Activated naive CD4-positive, alpha-beta T cell treated with anti-CD3 and anti-CD28 coated beads, Interleukin-2, amount 50 U/mL, for 72 hours (primary cell): Measurements from ENCODE around the gene HBZ. TPM values are rescaled to one million over a fixed set of nuclear protein-coding genes. Genes with fewer than 3 reads are reported as not detected.
"Not testable (repeated sequence)": the region's sequence is repeated elsewhere in the genome, so short reads cannot be mapped to it uniquely, and the experiment has no call there.

Experiments used
- ATAC-seq, 2 donors: fragments of 150-1000 bp; cut with Tn5 transposase; 2 replicates each; pipeline ENCODE4 v1.10.0; 2021; ENCODE audit warnings: mild to moderate bottlenecking in 2 of 2, moderate library complexity in 2 of 2
- DNase-seq, 2 donors: peaks; one replicate each; pipeline ENCODE4 v3.0.0; 2021 to 2022; ENCODE audit warnings: low spot score in 2 of 2
- H3K27ac Mint-ChIP-seq, 2 donors: one replicate each; pipeline ENCODE4 v1.8.0; 2022; ENCODE audit warnings: mild to moderate bottlenecking in 2 of 2, mixed read lengths in 2 of 2
- H3K36me3 Mint-ChIP-seq, 2 donors: one replicate each; pipeline ENCODE4 v1.8.0; 2022; ENCODE audit warnings: mixed read lengths in 2 of 2
- H3K9me3 Mint-ChIP-seq, 2 donors: one replicate each; pipeline ENCODE4 v1.8.0; 2022; ENCODE audit warnings: mixed read lengths in 2 of 2
- total RNA-seq, 2 donors: library from RNA; stranded (reverse); gene quantifications; one replicate each; pipeline ENCODE4 v1.2.3, GENCODE V29; 2022

HBZ gene
- total RNA-seq, 2 donors from 2014 or later = not detected

DNA sequence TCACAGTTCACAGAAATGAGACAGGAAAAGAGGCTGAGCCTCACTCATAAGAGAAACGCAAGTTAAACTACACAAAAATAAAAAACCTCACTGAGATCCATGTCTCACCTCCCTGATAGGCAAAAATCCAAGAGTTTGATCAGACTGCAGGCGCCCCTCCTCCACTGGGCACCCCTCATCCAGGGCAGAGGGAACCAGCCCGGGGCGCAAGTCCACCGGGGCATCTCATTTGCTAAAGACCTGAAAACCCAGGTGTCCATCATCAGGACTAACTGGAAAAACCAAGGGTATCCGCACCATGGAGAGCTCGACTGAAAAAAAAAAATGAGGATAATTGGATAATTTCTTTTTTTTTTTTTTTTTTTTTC lies 2.6 kb downstream of the HBZ start:
- no peak for ATAC-seq
- Mint-ChIP-seq H3K9me3 (no peaks in the 10 kb centered on the region), H3K27ac (no peak overlapping the region), H3K36me3 (no peaks in the 10 kb centered on the region)
- DNase-seq = no peak

DNA sequence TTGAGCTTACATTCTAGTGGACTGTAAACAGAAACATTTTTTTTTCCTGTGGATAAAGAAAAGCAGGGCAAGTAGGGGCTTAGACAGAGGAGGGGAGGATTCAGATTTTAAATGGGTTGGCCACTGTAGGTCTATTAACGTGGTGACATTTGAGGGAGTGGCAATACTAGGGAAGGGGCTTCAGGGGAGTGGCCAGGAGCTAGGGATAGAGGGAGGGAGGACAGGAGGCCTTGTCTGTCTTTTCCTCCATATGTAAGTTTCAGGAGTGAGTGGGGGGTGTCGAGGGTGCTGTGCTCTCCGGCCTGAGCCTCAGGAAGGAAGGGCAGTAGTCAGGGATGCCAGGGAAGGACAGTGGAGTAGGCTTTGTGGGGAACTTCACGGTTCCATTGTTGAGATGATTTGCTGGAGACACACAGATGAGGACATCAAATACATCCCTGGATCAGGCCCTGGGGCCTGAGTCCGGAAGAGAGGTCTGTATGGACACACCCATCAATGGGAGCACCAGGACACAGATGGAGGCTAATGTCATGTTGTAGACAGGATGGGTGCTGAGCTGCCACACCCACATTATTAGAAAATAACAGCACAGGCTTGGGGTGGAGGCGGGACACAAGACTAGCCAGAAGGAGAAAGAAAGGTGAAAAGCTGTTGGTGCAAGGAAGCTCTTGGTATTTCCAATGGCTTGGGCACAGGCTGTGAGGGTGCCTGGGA lies 6.8 kb downstream of the HBZ start:
- DNase-seq (no peak), ATAC-seq (no peak)
- Mint-ChIP-seq H3K27ac (no peak overlapping the region), H3K36me3 (no peaks in the 10 kb centered on the region), H3K9me3 (no peaks in the 10 kb centered on the region)

DNA sequence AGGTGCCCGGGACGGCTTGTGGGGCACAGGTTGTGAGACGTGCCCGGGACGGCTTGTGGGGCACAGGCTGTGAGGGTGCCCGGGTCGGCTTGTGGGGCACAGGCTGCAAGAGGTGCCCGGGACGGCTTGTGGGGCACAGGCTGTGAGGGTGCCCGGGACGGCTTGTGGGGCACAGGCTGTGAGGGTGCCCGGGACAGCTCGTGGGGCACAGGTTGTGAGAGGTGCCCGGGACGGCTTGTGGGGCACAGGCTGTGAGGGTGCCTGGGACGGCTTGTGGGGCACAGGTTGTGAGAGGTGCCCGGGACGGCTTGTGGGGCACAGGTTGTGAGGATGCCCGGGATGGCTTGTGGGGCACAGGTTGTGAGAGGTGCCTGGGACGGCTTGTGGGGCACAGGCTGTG lies 7.8 kb downstream of the HBZ start:
- not testable (repeated sequence) for DNase-seq, H3K36me3 Mint-ChIP-seq, ATAC-seq, H3K27ac Mint-ChIP-seq, H3K9me3 Mint-ChIP-seq

DNA sequence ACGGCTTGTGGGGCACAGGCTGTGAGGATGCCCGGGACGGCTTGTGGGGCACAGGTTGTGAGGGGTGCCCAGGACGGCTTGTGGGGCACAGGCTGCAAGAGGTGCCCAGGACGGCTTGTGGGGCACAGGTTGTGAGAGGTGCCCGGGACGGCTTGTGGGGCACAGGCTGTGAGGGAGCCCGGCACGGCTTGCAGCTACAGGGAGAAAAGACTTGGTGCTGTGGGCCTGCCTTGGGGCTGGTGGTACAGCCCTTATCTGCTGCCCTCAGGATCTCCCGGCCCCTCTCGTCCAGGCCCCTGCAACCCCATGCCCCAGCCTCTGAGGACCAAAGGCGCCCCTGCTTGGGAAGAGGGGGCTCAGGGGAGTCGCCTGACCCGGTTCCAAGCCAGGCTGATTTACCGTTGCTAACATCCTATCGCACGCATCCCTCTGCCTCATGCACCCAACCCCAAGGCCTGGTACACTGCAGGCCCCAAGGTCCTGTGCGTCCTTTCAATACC lies 8.3 kb downstream of the HBZ start:
- Mint-ChIP-seq H3K9me3 (no peaks in the 10 kb centered on the region), H3K36me3 (no peaks in the 10 kb centered on the region), H3K27ac (no peak overlapping the region)
- DNase-seq (no peak), ATAC-seq (no peak)

DNA sequence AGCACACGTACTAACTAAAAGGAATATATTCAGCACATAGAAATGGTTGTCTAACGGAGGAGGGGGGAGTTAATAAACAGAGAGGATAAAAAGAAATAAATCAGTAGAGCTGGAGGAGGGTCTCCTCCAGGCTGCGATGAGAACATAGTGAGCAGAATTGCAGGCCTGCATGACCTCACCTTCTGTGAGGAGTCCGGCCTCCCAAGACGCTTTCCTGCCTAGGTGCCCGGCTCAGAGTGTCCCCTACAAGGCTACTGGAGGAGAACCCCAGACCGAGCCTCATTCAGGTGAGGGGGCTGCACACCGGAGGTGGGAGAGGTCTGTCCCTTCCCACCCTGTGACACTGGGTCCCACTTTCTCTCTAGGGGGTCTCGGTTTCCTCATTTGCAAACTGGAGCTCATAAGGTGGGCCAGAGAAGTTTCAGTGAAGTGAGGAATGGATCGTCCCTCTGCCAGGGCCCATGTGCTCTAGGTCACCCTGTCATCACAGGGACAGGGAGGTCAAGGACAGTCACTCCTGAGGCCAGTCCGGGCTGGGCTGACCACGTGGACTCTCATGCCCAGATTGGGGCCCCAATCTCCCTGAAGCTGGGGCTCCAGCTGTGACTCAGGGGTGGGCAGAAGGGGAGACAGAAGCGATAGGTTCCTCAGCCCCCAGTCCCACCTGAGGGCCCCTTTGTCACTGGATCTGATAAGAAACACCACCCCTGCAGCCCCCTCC lies 10.0 kb downstream of the HBZ start:
- Mint-ChIP-seq H3K9me3 (no peaks in the 10 kb centered on the region), H3K36me3 (no peaks in the 10 kb centered on the region), H3K27ac (no peak overlapping the region)
- ATAC-seq = no peak
- DNase-seq = no peak

DNA sequence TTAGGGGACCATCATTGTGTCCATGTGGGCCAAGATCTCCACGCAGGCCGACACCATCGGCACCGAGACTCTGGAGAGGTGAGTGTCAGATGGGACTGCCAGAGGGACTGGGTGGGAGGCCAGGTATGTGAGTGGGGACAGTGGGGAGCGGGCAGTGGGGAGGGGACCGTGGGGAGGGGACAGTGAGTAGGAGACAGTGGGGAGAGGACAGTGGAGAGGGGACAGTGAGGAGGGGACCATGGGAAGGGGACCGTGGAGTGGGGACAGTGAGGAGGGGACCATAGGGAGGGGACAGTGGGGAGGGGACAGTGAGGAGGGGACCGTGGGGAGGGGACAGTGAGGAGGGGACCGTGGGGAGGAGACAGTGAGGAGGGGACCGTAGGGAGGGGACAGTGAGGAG lies 10.7 kb downstream of the HBZ start:
- H3K27ac Mint-ChIP-seq, H3K9me3 Mint-ChIP-seq, DNase-seq, H3K36me3 Mint-ChIP-seq, ATAC-seq: not testable (repeated sequence)

DNA sequence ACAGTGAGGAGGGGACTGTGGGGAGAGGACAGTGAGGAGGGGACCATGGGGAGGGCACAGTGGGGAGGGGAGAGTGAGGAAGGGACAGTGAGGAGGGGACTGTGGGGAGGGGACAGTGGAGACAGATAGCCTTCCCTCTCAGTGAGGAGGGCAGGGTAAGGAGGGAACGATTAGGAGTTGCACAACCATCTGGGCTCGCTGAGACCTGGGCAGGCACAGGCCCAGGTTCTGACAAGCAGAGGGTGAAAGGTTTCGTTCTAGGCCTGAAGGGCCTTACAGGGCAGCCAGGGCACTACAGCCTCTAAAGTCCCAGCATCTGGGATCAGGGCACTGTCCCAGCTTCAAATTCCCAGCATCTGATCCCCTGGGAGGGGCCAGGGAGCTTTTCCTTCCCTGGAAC lies 11.3 kb downstream of the HBZ start:
- ATAC-seq, H3K27ac Mint-ChIP-seq, H3K36me3 Mint-ChIP-seq, DNase-seq, H3K9me3 Mint-ChIP-seq: not testable (repeated sequence)

DNA sequence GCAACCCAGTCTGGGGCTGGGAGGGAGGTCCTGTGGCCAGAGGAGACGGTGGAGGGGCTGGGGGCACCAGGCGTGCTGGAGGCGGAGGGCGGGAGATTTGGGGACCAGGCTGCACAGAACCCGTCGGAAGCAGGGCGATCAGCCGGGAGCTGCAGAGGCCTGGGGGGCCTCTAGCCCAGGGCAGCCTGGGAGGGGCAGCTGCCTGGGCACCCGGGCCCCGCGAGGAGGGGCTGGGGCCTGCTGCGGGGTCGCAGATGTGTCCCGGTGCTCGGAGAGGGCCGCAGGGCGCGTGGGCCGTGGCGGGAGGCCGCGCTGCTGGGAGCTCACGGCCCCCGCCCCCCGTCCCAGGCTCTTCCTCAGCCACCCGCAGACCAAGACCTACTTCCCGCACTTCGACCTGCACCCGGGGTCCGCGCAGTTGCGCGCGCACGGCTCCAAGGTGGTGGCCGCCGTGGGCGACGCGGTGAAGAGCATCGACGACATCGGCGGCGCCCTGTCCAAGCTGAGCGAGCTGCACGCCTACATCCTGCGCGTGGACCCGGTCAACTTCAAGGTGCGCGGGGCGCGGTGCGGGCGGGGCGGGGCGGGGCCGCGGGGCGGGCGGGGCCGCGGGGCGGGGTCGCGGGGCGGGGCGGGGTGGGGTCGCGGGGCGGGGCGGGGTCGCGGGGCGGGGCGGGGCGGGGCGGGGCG lies 11.8 kb downstream of the HBZ start:
- not testable (repeated sequence) for DNase-seq, H3K36me3 Mint-ChIP-seq, H3K9me3 Mint-ChIP-seq, H3K27ac Mint-ChIP-seq
- peak; percentile 41 to 67 for ATAC-seq

DNA sequence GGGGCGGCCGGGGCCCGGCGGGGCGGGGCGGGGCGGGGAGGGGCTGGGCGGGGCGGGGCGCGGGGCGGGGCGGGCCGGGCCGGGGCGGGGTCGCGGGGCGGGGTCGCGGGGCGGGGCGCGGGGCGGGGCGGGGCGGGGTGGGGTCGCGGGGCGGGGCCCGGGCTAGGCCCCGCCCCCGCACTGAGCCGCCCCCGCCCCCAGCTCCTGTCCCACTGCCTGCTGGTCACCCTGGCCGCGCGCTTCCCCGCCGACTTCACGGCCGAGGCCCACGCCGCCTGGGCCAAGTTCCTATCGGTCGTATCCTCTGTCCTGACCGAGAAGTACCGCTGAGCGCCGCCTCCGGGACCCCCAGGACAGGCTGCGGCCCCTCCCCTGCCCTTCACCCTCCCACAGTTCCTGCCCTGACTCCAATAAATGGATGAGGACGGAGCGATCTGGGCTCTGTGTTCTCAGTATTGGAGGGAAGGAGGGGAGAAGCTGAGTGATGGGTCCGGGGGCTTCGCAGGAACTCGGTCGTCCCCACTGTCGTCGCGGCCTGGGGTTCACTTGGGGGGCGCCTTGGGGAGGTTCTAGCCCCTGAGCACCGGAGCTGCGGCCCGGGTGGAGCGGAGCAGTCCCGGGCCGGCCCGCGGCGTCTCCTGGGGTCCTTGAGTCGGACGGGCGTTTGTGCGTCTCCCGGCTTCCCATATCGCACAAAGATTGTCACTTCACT lies 12.5 kb downstream of the HBZ start:
- ATAC-seq = peak in 1 of 2 donors; percentile 39
- H3K36me3 Mint-ChIP-seq = no peaks in the 10 kb centered on the region

DNA sequence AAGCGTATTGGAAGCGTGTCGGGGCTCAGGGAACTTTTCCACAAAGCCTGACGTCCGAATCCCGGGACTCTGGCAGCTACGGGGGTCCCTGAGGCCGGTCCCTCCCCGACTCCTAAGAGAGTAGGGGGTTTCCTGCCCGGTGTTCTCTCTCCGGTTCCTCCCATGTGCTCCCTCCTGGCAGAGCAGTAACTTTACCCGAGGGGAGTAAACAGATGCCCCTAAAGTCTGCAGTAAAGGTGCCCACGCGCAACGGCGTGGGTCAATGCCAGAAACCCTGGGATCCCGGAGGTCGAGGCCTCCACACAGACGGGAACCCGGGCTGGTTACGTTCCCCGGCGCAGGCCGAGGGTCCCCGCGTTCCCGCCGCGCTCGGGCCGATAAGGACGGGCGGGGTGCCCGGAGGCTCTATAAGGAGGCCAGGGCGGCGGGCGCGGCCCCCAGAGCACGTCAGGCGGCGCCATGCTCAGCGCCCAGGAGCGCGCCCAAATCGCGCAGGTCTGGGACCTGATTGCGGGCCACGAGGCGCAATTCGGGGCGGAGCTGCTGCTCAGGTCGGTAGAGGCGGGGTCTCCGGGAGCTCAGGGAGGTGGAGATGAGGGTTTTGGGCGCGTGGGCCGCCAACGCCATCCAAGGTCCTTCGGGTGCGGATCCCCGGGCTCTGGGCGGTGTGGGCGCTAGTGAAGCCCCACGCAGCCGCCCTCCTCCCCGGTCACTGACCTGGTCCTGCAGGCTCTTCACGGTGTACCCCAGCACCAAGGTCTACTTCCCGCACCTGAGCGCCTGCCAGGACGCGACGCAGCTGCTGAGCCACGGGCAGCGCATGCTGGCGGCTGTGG lies 13.3 kb downstream of the HBZ start, which contains the start of gene HBM:
HBM (plus strand) TSS at position 440 of the 836 bp plus-strand sequence; CDS start at position 460, 20 bp downstream.
- Mint-ChIP-seq H3K9me3 (no peaks in the 10 kb centered on the region), H3K27ac (no peak within 1 kb of the TSS), H3K36me3 (no peaks in the 10 kb centered on the region)
- DNase-seq = no peak
- peak in 1 of 2 donors; percentile 20 for ATAC-seq

More for the DNA sequence above, 12.5 kb downstream of the HBZ start:
- no peak for DNase-seq
- Mint-ChIP-seq H3K27ac (no peak overlapping the region), H3K9me3 (no peaks in the 10 kb centered on the region)

DNA sequence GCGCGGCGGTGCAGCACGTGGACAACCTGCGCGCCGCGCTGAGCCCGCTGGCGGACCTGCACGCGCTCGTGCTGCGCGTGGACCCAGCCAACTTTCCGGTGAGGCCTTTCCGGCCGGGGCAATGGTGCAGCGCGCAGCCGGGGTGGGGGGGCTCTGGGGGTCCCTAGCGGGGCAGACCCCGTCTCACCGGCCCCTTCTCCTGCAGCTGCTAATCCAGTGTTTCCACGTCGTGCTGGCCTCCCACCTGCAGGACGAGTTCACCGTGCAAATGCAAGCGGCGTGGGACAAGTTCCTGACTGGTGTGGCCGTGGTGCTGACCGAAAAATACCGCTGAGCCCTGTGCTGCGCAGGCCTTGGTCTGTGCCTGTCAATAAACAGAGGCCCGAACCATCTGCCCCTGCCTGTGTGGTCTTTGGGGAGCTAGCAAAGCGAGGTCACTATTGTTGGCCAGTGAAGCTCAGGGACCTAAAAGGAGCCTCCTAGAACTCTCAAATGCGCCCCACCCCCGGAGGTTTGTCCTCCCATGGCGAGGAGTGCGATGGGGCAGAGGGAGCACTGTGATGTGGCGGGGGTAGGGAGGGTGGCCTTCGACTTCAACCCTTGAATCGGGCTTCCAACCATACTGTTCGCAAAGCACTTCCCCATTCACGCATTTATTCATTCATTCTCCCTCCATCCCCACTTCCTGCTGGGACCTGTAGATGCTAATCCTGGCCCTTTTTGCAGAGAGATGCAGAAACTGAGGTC lies 14.1 kb downstream of the HBZ start:
- Mint-ChIP-seq H3K9me3 (no peaks in the 10 kb centered on the region), H3K27ac (no peak overlapping the region), H3K36me3 (no peaks in the 10 kb centered on the region)
- ATAC-seq (no peak), DNase-seq (no peak)

DNA sequence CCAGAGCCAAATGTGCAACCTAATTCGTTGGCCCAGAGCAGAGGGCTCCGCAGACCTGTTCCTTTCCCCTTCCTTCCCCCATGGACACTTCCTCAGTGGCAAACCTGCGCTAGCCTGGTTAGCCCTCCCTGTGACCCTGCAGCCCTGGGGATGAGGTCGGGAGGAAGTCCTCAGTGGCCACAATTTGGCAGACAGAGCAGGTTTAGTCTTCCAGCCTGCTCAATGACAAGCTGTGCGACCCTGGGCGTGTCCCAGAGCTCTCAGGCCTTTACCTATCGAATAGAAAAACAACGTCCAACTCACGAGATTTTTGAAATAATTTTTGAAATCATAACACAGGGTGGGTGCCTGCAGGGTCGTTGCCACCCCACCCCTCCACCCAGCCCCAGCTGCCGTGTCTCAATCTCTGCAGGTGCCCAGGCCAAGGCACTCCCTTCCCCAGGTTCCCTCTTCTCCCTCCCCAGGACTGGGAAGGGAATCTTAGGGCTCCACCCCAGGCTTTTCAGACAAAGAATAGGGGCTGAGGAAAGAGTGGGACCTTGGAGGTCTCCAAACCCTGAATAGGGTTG lies 14.8 kb downstream of the HBZ start:
- ATAC-seq (no peak), DNase-seq (no peak)
- H3K9me3 Mint-ChIP-seq = no peaks in the 10 kb centered on the region
- no peaks in the 10 kb centered on the region for H3K36me3 Mint-ChIP-seq
- H3K27ac Mint-ChIP-seq = no peak overlapping the region

DNA sequence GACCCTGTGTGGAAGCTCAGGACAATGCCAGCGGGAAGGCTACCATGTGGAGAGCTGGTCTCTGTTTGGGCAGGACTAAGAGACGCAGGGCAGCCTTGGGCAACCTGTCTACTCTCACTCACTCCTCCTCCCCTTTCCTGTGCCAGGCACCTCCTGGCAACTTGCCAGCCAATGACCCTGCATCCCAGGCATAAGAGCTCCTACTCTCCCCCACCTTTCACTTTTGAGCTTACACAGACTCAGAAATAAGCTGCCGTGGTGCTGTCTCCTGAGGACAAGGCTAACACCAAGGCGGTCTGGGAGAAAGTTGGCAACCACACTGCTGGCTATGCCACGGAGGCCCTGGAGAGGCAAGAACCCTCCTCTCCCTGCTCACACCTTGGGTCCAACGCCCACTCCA lies 16.0 kb downstream of the HBZ start:
- DNase-seq (no peak), ATAC-seq (no peak)
- Mint-ChIP-seq H3K27ac (no peak overlapping the region), H3K36me3 (no peaks in the 10 kb centered on the region), H3K9me3 (no peaks in the 10 kb centered on the region)

DNA sequence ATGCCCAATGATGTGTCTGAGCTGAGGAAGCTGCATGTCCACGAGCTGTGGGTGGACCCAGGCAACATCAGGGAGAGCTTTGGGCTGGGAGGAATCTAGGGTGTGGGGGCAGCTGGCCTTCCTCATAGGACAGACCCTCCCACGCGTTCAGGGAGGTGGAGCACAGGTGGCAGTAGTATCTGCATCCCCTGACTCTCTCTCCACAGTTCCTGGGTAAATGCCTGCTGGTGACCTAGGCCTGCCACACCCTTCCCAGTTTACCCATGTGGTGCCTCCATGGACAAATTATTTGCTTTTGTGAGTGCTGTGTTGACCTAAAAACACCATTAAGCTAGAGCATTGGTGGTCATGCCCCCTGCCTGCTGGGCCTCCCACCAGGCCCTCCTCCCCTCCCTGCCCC lies 16.6 kb downstream of the HBZ start:
- H3K36me3 Mint-ChIP-seq = no peaks in the 10 kb centered on the region
- H3K27ac Mint-ChIP-seq = no peak overlapping the region
- no peak for DNase-seq
- ATAC-seq = no peak
- H3K9me3 Mint-ChIP-seq = no peaks in the 10 kb centered on the region

DNA sequence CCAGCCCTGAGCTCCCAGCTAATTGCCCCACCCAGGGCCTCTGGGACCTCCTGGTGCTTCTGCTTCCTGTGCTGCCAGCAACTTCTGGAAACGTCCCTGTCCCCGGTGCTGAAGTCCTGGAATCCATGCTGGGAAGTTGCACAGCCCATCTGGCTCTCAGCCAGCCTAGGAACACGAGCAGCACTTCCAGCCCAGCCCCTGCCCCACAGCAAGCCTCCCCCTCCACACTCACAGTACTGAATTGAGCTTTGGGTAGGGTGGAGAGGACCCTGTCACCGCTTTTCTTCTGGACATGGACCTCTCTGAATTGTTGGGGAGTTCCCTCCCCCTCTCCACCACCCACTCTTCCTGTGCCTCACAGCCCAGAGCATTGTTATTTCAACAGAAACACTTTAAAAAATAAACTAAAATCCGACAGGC lies 17.7 kb downstream of the HBZ start:
- DNase-seq, H3K27ac Mint-ChIP-seq, ATAC-seq, H3K36me3 Mint-ChIP-seq, H3K9me3 Mint-ChIP-seq: not testable (repeated sequence)
